Spleen (tissue), 7 donors: ENCODE results near the gene PARD6G.

Source experiments
- CTCF ChIP-seq, 11 experiments: fragments of 200-600 bp in 7 of 11; fragments of 450-650 bp in 4 of 11; sonication (generic) in 4 of 11; IDR thresholded peaks in 8 of 11; conservative IDR thresholded peaks in 3 of 11; 1 replicate in 7 of 11; 2 replicates in 4 of 11; pipeline versions ENCODE4 v1.4.0 to v1.8.0; 2016 to 2021; ENCODE audit warnings: antibody characterized with exemption in 11 of 11, inconsistent platforms in 4 of 11, mild to moderate bottlenecking in 1 of 11
- POLR2A ChIP-seq, 3 donors: fragments of 450-650 bp; IDR thresholded peaks; one replicate each; pipeline ENCODE4 v1.5.1; 2017; ENCODE audit warnings: antibody characterized with exemption in 3 of 3, mild to moderate bottlenecking in 1 of 3
- POLR2AphosphoS5 ChIP-seq, 3 donors: sonication (generic); formaldehyde crosslinking; IDR thresholded peaks; one replicate each; pipeline ENCODE4 v1.5.1; 2017; ENCODE audit warnings: antibody characterized with exemption in 3 of 3
- donor health status: DM: no; HTN: no; CAD: no; lungs with moderate emphysema.
- donor health status: DM: no; HTN: no; CAD: no.
- donor health status: DM: no; HTN: no; CAD: no.

- TF ChIP-seq CTCF (IDR thresholded peaks at IDR 0.05 in 8 of 11, conservative IDR thresholded peaks at IDR 0.05 in 3 of 11) = no peak
- TF ChIP-seq POLR2A (IDR thresholded peaks at IDR 0.05) = no peak
- no peak for TF ChIP-seq POLR2AphosphoS5 (IDR thresholded peaks at IDR 0.05)
Observed at GRCh38 chr18:80109676-80110078, 137.6 kb downstream of the PARD6G start.
